ENCODE data around the gene PPP1CA. TPM values are rescaled to one million over a fixed set of nuclear protein-coding genes. Genes with fewer than 3 reads are reported as not detected.

Gene PPP1CA
- total and polyA plus RNA-seq, 4 donors, result 62.4 to 92.9 (median 75.9) TPM

DNA sequence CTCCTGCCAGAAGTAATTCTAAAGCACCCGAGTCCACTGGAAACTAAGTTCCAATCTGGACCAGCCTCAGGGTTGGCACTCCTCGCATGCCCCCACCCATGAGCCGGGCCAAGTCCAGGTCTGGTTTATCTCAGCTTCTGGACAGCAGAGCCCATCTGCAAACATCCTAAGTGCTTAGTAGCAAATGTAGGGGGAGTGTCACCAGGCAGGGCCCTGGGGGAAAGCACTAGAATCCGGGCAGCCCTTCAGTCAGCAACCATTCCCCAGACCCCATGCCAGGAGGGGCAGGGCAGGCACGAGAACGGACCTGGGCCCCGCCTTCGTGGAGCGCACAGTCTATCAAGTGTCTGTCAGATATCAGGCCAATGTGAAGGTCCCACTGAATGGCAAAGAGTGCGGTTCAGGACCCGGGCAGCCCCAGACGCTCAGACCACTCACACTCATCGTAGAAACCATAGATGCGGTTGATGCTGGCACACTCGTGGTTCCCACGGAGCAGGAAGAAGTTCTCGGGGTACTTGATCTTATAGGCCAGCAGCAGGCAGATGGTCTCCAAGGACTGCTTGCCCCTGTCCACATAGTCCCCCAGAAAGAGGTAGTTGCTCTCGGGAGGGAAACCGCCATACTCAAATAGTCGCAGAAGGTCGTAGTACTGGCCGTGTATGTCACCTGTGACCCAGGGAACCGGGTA, 1.3 kb downstream of the PPP1CA start:
- Histone ChIP-seq H3K27ac (ENCODE audit: low read depth in 1 of 2, low read length in 2 of 2) (peak overlapping the region in 1 of 2 donors; percentile 89), H3K27me3 (ENCODE audit: control insufficient read depth in 4 of 4, insufficient read depth in 4 of 4, low read length in 3 of 4) (no peaks in the 10 kb centered on the region), H3K9ac (ENCODE audit: low read depth in 1 of 2, low read length in 2 of 2) (peak overlapping the region in 1 of 2 donors; percentile 86), H3K9me3 (ENCODE audit: control insufficient read depth in 4 of 4, low read length in 3 of 4) (no peaks in the 10 kb centered on the region), H3K4me3 (ENCODE audit: low read depth in 1 of 3, low read length in 3 of 3) (peak overlapping the region; percentile 75 to 95 (median 89)), H3K36me3 (ENCODE audit: control insufficient read depth in 4 of 4, insufficient read depth in 3 of 4, low read depth in 1 of 4, low read length in 3 of 4) (peaks cover 17 to 35% (median 22%) of the 10 kb centered on the region in 4 donors), H3K4me1 (ENCODE audit: control insufficient read depth in 4 of 4, insufficient read depth in 4 of 4, low read length in 3 of 4) (peaks cover 11 to 29% (median 19%) of the 10 kb centered on the region in 4 donors)
- no peak for DNase-seq (ENCODE audit: low spot score)
- TF ChIP-seq JUND (IDR thresholded peaks at IDR 0.05) (no peak), EGR1 (IDR thresholded peaks at IDR 0.05; ENCODE audit: low read depth in 2 of 2) (no peak), SP1 (IDR thresholded peaks at IDR 0.05) (no peak), NR2F2 (IDR thresholded peaks at IDR 0.05) (no peak), TAF1 (conservative IDR thresholded peaks at IDR 0.05) (no peak)
- TF ChIP-seq, protein P1, sequence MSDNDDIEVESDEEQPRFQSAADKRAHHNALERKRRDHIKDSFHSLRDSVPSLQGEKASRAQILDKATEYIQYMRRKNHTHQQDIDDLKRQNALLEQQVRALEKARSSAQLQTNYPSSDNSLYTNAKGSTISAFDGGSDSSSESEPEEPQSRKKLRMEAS (IDR thresholded peaks at IDR 0.05), result no peak
- TF ChIP-seq, protein P2, sequence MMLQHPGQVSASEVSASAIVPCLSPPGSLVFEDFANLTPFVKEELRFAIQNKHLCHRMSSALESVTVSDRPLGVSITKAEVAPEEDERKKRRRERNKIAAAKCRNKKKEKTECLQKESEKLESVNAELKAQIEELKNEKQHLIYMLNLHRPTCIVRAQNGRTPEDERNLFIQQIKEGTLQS (IDR thresholded peaks at IDR 0.05), result no peak
- 30% methylated on average over 23 of the region's 23 CpGs for WGBS

DNA sequence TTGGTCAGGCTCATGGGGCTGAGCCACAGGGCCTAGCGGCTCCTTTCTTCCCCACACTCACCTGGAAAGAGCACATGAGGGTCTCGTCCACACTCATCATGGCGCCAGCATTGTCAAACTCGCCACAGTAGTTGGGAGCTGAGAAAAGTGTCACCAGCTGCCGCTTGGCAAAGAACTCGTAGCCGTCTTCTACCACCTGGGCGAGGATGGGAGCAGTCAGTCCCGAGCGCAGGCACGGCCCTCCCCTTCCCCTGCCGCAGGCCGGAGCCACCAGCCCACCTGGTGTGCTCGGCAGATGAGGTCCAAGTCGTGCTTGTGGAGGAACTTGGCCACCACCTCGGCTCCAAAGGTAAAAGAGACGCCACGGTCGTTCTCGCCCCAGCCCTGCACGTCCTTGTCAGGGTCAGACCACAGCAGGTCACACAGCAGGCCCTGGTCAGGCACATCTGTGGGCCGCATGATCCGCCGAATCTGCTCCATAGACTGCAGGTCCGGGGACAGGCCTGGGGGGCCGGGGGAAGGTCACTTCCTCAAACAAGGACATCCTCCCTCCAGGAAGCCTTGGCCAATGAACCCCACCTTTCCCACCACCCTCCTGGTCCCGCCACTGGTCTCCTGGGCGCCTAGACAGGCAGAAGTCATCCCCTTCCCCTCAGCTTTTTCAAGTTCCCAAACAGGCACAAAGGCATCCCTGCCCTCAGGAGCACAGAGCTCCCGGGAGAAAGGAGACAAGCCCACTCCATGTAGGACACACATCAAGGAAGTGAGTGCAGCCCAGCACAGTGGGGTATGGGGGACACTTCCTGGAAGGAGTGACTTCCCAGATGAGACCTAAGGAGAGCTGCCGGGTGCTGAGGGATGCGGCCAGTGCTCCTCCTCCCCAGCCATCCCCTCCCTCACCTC, 2.7 kb downstream of the PPP1CA start:
- peaks cover 20 to 36% (median 22%) of the 10 kb centered on the region in 4 donors for H3K36me3 ChIP-seq (ENCODE audit: control insufficient read depth in 4 of 4, insufficient read depth in 3 of 4, low read depth in 1 of 4, low read length in 3 of 4)
- DNase-seq (ENCODE audit: low spot score), result no peak
- TF ChIP-seq, protein P1 (IDR thresholded peaks at IDR 0.05), result no peak
- TF ChIP-seq, protein P3, sequence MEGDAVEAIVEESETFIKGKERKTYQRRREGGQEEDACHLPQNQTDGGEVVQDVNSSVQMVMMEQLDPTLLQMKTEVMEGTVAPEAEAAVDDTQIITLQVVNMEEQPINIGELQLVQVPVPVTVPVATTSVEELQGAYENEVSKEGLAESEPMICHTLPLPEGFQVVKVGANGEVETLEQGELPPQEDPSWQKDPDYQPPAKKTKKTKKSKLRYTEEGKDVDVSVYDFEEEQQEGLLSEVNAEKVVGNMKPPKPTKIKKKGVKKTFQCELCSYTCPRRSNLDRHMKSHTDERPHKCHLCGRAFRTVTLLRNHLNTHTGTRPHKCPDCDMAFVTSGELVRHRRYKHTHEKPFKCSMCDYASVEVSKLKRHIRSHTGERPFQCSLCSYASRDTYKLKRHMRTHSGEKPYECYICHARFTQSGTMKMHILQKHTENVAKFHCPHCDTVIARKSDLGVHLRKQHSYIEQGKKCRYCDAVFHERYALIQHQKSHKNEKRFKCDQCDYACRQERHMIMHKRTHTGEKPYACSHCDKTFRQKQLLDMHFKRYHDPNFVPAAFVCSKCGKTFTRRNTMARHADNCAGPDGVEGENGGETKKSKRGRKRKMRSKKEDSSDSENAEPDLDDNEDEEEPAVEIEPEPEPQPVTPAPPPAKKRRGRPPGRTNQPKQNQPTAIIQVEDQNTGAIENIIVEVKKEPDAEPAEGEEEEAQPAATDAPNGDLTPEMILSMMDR (IDR thresholded peaks at IDR 0.05; ENCODE audit: low read depth, low read length, missing input control), result no peak
- TF ChIP-seq EGR1 (IDR thresholded peaks at IDR 0.05; ENCODE audit: low read depth in 2 of 2) (no peak), NR2F2 (IDR thresholded peaks at IDR 0.05) (no peak), SP1 (IDR thresholded peaks at IDR 0.05) (no peak), FOXA2 (IDR thresholded peaks at IDR 0.05) (no peak), HNF4A (conservative IDR thresholded peaks at IDR 0.05) (no peak)
- TF ChIP-seq, protein P4, sequence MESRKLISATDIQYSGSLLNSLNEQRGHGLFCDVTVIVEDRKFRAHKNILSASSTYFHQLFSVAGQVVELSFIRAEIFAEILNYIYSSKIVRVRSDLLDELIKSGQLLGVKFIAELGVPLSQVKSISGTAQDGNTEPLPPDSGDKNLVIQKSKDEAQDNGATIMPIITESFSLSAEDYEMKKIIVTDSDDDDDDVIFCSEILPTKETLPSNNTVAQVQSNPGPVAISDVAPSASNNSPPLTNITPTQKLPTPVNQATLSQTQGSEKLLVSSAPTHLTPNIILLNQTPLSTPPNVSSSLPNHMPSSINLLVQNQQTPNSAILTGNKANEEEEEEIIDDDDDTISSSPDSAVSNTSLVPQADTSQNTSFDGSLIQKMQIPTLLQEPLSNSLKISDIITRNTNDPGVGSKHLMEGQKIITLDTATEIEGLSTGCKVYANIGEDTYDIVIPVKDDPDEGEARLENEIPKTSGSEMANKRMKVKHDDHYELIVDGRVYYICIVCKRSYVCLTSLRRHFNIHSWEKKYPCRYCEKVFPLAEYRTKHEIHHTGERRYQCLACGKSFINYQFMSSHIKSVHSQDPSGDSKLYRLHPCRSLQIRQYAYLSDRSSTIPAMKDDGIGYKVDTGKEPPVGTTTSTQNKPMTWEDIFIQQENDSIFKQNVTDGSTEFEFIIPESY (IDR thresholded peaks at IDR 0.05), result no peak

More for the DNA sequence above, 2.7 kb downstream of the PPP1CA start:
- H3K27ac ChIP-seq (ENCODE audit: low read depth in 1 of 2, low read length in 2 of 2), result no peak overlapping the region
- H3K9me3 ChIP-seq (ENCODE audit: control insufficient read depth in 4 of 4, low read length in 3 of 4), result no peaks in the 10 kb centered on the region
- H3K4me3 ChIP-seq (ENCODE audit: low read depth in 1 of 3, low read length in 3 of 3), result no peak overlapping the region
- no peak overlapping the region for H3K9ac ChIP-seq (ENCODE audit: low read depth in 1 of 2, low read length in 2 of 2)
- H3K4me1 ChIP-seq (ENCODE audit: control insufficient read depth in 4 of 4, insufficient read depth in 4 of 4, low read length in 3 of 4), result peaks cover 11 to 29% (median 19%) of the 10 kb centered on the region in 4 donors
- 90% methylated on average over 31 of the region's 31 CpGs for WGBS
- H3K27me3 ChIP-seq (ENCODE audit: control insufficient read depth in 4 of 4, insufficient read depth in 4 of 4, low read length in 3 of 4), result no peaks in the 10 kb centered on the region

All from liver (tissue), 9 donors.